HG02763 (cell line): ENCODE data around the gene CACNA1C.

ENCODE experiments used
- ATAC-seq: cut with Tn5 transposase; IDR thresholded peaks from one replicate; pipeline ENCODE4 v1.9.1; 2021; ENCODE audit warnings: mild to moderate bottlenecking, moderate library complexity; ENCODE audit not compliant: unreplicated experiment

The CACNA1C gene

DNA sequence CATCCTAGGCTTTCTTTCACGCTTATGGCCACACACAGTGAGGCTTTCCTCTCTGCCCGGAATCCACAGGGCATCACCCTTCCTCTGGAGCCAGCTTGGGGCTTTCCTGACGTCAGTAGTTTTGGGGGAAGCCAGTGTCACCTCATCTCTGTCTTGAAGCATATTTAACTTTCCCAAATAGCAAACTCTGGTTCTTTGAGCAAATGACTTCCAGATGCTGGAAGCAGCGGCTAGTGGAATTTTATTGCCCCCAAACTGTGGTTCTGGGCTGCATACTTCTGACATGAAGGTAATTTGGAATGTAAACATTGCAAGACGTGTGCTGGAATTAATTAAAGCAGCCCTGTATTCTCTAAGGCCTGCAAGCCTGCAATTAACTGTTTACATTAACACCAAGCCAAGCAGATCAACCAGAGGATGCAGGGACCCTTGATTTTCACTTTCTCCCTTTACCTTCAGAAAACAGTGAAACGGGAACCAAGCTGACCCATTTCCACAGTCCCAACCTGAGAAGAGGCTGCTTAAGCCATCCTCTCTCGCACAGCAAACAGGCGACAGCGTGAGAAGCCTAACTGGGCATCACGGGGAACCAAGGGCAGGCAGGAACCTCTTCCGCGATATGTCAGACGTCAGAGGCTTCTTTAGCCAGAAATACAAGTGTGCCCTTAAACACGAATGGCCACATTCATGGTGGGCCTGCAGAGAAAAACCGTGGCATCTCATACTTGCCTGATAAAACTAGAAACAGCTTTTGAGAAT is 258.4 kb downstream of the CACNA1C start:
- no peak for ATAC-seq

- no peak for ATAC-seq
Measured at GRCh38 chr12:2312175-2312574, 259.4 kb downstream of the CACNA1C start.

DNA sequence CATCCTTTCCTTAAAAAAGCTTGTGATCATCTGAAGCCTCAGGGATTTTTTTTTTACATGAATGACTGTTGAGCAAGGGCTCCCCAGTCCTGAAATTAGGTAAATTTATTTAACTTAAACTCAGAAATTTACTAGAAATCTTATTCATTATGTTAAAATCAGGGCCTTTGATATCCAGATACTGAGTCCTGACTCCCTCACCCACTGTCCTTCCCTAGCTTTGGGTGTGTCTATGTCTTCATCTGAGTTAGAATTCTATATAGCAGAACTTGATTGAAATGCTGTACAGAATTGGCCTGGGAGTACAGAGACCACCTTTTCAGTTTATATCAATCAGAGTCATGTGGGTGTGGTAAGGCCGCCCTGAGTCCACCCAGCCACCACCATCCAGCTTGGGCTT is 260.0 kb downstream of the CACNA1C start:
- ATAC-seq: no peak

- ATAC-seq: no peak
Measured at GRCh38 chr12:2314492-2314891, 261.7 kb downstream of the CACNA1C start.

DNA sequence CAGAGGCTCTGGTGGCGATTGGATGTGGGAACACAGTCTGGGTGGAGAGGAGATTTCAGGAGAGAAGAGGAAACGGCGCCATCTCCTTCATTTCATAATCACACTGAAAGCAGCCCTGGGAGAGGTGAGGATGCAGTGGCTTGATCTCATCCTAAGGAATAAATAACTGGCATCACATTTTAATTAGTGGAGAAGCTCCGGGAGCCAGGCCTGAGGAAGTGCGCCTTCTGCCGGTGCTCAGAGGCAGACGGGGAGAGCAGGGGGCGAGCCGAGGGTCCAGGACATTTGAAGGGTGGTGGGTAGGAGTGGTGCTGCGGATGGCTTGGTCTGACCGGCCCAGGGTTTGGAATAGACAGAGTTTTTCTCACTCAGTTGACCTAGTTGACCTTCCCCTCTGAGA is 265.0 kb downstream of the CACNA1C start:
- no peak for ATAC-seq

GRCh38 chr12:2318286-2318685 is 265.5 kb downstream of the CACNA1C start:
- ATAC-seq: no peak

DNA sequence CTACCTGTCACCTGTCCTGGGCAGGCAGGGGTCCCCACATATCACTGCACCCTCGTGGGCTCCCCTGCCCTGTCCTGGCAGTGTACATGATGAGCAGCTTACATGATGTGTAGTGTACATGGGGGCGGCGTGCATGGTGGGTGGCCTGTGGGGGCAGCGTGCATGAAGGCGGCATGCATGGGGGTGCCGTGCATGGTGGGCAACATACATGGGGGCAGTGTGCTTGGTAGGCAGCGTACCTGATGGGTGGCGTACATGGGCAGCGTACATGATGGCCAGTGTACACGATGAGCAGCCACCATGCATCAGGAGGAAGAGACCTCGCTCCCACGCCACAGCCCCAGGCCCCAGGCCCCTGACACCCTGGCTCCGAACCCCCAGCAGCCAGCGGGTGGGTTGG is 266.3 kb downstream of the CACNA1C start:
- no peak for ATAC-seq

DNA sequence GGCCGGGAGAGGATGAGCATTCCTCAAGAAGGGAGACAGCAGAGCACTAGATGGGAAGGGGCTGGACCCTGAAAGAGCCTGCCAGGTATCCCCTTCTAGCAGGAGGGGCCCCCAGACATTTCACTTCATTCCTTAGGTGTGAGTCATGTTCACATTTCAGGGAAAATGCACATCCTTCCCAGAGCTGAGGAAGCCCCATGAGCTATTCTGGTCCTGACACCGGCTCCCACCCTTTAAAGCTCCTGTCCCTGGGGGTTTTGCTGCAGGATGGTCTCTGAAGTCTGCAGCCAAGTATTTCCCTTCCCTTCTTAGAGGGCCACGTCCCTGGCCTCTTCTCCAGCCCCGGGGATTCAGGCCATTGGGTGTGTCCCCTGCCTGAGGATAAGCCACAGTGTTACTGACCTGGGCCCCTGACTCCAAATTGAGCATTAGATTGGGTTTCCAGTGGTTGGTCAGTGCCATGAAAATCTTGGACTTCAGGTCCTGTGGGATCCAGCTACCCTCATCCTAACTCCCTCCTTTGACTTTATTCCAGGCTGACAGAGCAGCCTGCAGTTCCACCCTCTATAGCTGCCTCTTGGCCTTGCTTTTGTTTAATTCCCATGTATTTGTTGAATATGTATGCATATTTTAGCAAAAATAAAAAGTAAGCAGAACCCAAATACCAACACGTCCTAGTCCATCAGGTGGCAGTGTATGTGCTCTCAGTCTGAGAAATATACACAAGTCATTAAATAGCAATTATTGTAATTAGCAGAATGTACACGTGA is 267.1 kb downstream of the CACNA1C start:
- no peak for ATAC-seq

- ATAC-seq: no peak
Measured at GRCh38 chr12:2320841-2321240, 268.1 kb downstream of the CACNA1C start.

- no peak for ATAC-seq
Measured at GRCh38 chr12:2322554-2323120, 269.9 kb downstream of the CACNA1C start.

DNA sequence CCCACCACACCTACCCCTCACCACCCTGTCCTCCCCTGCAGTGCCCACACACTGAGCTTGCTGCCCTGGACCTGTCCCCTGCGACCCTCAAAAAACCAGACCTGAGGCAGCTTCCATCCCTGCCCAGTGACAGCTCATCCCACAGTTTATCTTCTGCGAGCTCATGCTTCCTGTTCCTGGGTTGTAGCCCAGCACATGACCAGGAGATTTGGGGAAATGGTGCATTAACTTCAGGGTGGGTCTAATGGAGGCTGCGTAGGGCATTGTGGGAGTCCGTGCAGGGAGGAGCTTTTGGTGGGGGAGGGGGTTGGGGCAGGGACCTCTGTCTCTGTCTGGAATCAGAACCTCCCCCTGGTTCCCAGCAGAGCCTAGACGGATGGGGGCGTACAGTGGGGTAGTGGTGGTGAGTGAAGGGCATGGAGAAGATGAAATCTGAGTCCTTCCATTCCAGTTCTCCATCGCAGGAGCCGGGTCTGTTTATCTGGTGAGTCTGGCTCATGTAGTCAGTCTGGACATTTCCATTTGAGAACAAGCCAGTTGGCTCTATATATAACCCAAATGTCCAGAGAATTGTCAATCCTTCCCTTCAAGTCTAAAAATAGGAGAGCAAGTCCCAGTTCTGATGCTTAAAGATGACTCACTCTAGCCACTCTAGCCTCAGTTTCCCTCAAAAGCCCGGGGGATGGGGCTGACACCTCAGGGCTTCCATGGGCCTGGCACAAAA is 270.9 kb downstream of the CACNA1C start:
- no peak for ATAC-seq

GRCh38 chr12:2324387-2324786 is 271.6 kb downstream of the CACNA1C start:
- ATAC-seq: no peak

DNA sequence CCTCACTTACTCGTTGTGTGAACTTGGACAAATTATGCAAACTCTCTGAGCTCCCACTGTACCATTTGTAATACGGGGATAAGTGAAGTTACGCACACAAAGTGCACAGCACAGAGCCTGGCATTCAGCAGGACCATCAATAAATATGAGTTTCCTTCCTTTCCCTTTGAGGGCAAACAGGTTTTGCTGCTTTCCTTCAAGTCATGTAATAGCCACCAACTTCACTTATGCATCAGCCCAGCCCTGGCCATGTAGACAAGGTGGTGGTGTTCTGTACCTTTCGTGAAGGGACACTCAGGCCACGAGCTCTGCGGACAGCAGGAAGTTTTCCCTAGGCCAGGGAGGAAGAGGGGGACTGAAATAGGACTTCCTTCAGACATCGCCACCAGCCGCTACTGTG is 272.7 kb downstream of the CACNA1C start:
- no peak for ATAC-seq

DNA sequence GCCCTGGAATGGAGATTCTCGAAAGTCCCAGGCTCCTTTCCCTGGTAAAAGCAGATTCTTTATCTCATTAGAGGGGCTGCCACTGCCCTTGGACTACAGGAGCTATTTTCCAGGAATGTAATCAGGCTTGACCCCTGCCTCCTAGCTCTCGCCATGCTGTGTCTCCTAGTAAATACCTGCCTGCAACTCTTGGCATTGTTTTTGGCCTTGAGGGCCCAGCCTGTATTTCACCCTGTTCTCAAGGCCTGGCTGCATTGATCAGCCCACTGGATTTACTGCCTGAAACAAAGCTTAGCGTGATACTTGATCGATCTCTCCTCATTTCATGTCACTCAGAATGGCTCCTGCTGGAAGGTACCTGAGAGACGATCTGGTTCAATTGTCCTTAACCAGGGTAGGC is 273.7 kb downstream of the CACNA1C start:
- no peak for ATAC-seq

DNA sequence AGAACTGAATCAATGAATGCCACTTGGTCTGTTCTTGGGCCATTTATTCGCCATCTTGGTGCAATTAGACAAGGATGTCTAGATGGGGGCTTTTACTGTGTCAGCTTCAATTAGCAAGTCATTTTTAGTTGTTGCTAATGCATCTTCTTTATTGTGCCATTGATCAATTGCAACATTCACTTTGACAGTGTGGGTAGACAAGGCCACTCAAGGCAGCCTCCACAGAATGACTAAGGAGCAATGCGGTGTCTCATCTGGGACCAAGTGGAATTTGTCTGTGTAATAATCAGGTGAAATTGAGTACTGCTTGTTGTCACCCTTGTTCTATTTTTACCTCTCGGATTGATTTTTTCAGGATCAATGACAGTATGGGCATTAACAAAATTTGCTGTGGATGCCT is 275.9 kb downstream of the CACNA1C start:
- ATAC-seq: no peak

- ATAC-seq: no peak
Measured at GRCh38 chr12:2329661-2330210, 276.9 kb downstream of the CACNA1C start.

DNA sequence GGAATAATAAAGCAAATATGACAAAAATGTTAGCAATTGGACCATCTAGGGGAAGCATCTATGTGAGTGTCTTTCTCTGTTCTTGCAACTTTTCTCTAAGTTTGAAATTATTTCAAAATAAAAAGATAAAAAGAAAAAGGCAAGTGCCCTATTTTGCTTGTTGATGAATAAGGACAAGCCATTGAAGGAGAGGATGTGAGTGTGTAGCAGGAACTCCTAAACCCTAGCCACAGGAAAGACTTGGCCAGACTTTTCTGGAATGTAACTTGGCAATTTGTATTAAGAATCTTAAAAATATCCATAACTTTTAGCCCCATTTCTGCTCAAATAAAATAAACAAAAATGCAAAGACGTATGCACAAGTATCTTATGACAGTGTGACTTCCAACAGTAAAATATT is 279.4 kb downstream of the CACNA1C start:
- no peak for ATAC-seq

DNA sequence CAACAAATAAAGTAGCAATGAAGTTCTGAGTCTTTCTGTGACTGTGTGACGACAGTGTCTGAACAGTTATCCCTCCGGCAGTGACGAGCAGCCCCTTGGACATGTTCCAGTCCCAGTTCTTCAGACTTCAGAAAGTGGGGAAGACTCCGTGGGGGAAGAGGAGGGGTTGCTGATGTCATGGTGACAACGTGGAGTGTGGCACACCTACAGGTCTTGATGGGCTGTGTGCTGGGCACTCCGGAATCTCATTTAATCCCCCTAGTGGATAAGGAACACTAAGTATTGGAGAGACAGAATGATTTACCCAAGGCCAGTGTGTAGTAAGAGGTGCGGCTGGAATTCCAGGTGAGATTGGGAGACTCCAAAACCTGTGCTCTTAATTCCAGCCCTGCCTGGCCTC is 280.2 kb downstream of the CACNA1C start:
- ATAC-seq: no peak

DNA sequence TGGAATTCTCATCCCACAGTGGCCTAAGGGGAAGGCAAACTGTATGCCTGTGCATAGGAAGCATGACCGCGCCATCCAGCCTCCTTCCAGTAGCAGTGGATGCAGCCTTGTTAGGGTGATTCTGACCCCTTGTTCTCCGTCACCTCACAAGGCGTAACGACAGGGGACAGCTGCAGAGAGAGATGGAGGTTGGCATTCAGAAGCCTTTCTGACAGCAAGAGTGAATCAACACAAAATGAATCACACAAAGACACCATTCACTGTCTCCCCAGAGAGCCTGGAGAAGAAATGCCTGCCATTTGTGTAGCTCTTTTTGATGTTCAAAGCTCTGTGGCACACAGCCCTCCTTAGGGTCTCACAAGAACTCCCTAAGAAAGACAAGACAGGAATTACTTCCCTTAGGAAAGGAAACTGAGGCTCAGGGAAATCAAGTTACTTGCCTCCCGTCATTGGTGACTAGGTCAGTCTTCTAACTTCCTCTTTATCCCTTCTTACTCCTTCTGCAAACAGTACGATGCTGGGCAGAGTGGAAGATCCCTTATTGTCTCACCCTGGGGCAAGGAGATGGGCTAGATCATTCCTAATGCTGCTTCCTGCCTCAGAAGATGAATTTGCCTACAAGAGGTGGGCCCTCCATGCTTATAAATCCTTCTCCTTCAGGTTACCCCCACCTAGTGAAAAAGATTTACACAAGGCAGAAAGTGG is 280.9 kb downstream of the CACNA1C start:
- ATAC-seq: no peak

DNA sequence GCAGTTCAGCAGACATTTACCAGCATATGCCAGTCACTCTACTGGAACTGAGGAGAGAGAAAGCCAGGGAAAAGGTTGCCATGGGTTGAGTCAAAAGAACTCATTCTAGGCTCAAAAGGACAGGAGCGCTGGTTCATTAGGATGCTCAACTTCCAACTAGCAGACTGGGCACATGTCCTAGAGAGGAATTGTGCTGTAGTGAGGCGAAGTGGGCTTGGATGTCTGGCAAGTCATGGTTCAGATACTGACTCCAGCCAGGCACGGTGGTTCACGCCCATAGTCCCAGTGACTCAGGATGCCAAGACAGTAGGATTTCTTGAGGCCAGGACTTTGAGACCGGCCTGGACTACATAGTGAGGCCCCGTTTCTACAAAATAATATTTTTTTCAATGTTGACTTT is 281.5 kb downstream of the CACNA1C start:
- ATAC-seq: no peak

- no peak for ATAC-seq
Measured at GRCh38 chr12:2334689-2335088, 281.9 kb downstream of the CACNA1C start.
